WTC11 (cell line): Measurements from ENCODE around the gene MITD1. TPM values are rescaled to one million over a fixed set of nuclear protein-coding genes. Genes with fewer than 3 reads are reported as not detected.

Experiments
- ATAC-seq: fragments of 200-7000 bp; cut with Tn5 transposase; 2 replicates; pipeline ENCODE4 v1.10.0; 2021; ENCODE audit warnings: mild to moderate bottlenecking, moderate library complexity
- CTCF ChIA-PET: fragments of 300-600 bp; sonication (Branson Sonifier 250); formaldehyde crosslinking; loops from one replicate; lab custom pipeline; 2021; ENCODE audit warnings: antibody characterized with exemption; lab: Charles Lee
- POLR2A ChIA-PET: fragments of 350-600 bp; sonication (Branson Sonifier 250); formaldehyde crosslinking; loops from one replicate; lab custom pipeline; 2021; ENCODE audit warnings: antibody characterized with exemption; lab: Charles Lee
- DNase-seq: peaks from one replicate; pipeline ENCODE4 v3.0.0; 2021; ENCODE audit warnings: low spot score
- H3K27ac Mint-ChIP-seq: 2 replicates; pipeline ENCODE4 v1.8.0; 2021; ENCODE audit warnings: mixed read lengths
- H3K27me3 Mint-ChIP-seq: 2 replicates; pipeline ENCODE4 v1.8.0; 2021; ENCODE audit warnings: low read depth, mild to moderate bottlenecking, moderate library complexity, mixed read lengths
- H3K36me3 Mint-ChIP-seq: 2 replicates; pipeline ENCODE4 v1.8.0; 2021; ENCODE audit warnings: mixed read lengths
- H3K4me1 Mint-ChIP-seq: 2 replicates; pipeline ENCODE4 v1.8.0; 2022; ENCODE audit warnings: mixed read lengths
- H3K4me3 Mint-ChIP-seq: 2 replicates; pipeline ENCODE4 v1.8.0; 2021; ENCODE audit warnings: mild to moderate bottlenecking, moderate library complexity, mixed read lengths
- H3K9me3 Mint-ChIP-seq: 2 replicates; pipeline ENCODE4 v1.8.0; 2021; ENCODE audit warnings: mixed read lengths
- ATF3 ChIP-seq: sonication (generic); formaldehyde crosslinking; conservative IDR thresholded peaks from 2 replicates; pipeline ENCODE4 v1.8.1; 2022; ENCODE audit warnings: mild to moderate bottlenecking, missing genetic modification reagents
- CDX4 ChIP-seq: fragments of 250-450 bp; sonication (Bioruptor Pico); IDR thresholded peaks from 2 replicates; pipeline ENCODE4 v1.9.0; 2021; ENCODE audit warnings: moderate library complexity, mild to moderate bottlenecking, inconsistent platforms, borderline replicate concordance
- CTCF ChIP-seq: fragments of 200-600 bp; IDR thresholded peaks from 2 replicates; pipeline ENCODE4 v1.8.0; 2022; ENCODE audit warnings: antibody characterized with exemption
- E2F5 ChIP-seq: sonication (generic); formaldehyde crosslinking; IDR thresholded peaks from 2 replicates; pipeline ENCODE4 v1.8.1; 2022; ENCODE audit warnings: mild to moderate bottlenecking, moderate library complexity, missing genetic modification reagents
- EMX1 ChIP-seq: fragments of 250-450 bp; sonication (Bioruptor Pico); IDR thresholded peaks from 2 replicates; pipeline ENCODE4 v1.8.0; 2021; ENCODE audit warnings: mild to moderate bottlenecking
- IRF1 ChIP-seq: sonication (generic); formaldehyde crosslinking; IDR thresholded peaks from 2 replicates; pipeline ENCODE4 v1.8.0; 2023; ENCODE audit warnings: missing genetic modification reagents
- NFATC4 ChIP-seq: fragments of 250-450 bp; sonication (Bioruptor Pico); IDR thresholded peaks from 2 replicates; pipeline ENCODE4 v1.9.0; 2021; ENCODE audit warnings: mild to moderate bottlenecking
- NFE2L1 ChIP-seq: sonication (generic); formaldehyde crosslinking; IDR thresholded peaks from 2 replicates; pipeline ENCODE4 v1.8.1; 2023; ENCODE audit warnings: missing genetic modification reagents
- TEAD1 ChIP-seq: sonication (generic); formaldehyde crosslinking; IDR thresholded peaks from 2 replicates; pipeline ENCODE4 v1.8.0; 2022; ENCODE audit warnings: mild to moderate bottlenecking, missing genetic modification reagents
- TEAD4 ChIP-seq: sonication (generic); formaldehyde crosslinking; IDR thresholded peaks from 2 replicates; pipeline ENCODE4 v1.8.0; 2022; ENCODE audit warnings: mild to moderate bottlenecking, missing genetic modification reagents
- ZBTB43 ChIP-seq: sonication (generic); formaldehyde crosslinking; IDR thresholded peaks from 2 replicates; pipeline ENCODE4 v1.8.1; 2023; ENCODE audit warnings: mild to moderate bottlenecking, missing genetic modification reagents
- ZNF263 ChIP-seq: sonication (generic); formaldehyde crosslinking; IDR thresholded peaks from 2 replicates; pipeline ENCODE4 v1.8.1; 2022; ENCODE audit warnings: low read depth, mild to moderate bottlenecking, moderate library complexity, missing genetic modification reagents
- total RNA-seq: library from RNA; stranded (reverse); gene quantifications from 3 replicates; pipeline ENCODE4 v1.2.3, GENCODE V29; 2021
- TF ChIP-seq, protein P1 (sequence below): sonication (generic); formaldehyde crosslinking; IDR thresholded peaks from 2 replicates; pipeline ENCODE4 v1.8.1; 2023; ENCODE audit warnings: mild to moderate bottlenecking, moderate library complexity, missing genetic modification reagents
- TF ChIP-seq, protein P2 (sequence below): fragments of 250-450 bp; sonication (Bioruptor Pico); IDR thresholded peaks from 2 replicates; pipeline ENCODE4 v1.8.0; 2021; ENCODE audit warnings: mild to moderate bottlenecking
- TF ChIP-seq, protein P3 (sequence below): sonication (generic); formaldehyde crosslinking; IDR thresholded peaks from 2 replicates; pipeline ENCODE4 v1.8.0; 2022; ENCODE audit warnings: mild to moderate bottlenecking, missing genetic modification reagents
- TF ChIP-seq, protein P4 (sequence below): sonication (generic); formaldehyde crosslinking; IDR thresholded peaks from 2 replicates; pipeline ENCODE4 v1.8.1; 2023; ENCODE audit warnings: mild to moderate bottlenecking, missing genetic modification reagents
- TF ChIP-seq, protein P5 (sequence below): sonication (generic); formaldehyde crosslinking; IDR thresholded peaks from 2 replicates; pipeline ENCODE4 v1.8.1; 2023; ENCODE audit warnings: mild to moderate bottlenecking, missing genetic modification reagents, borderline replicate concordance

The MITD1 gene
- total RNA-seq, 1 experiment from 2014 or later, result 33.1 TPM

- peaks cover 14% of the 10 kb centered on the region for H3K9me3 Mint-ChIP-seq
- CTCF ChIA-PET, result no interaction called here
- no peak for TF ChIP-seq IRF1
- TF ChIP-seq, protein P1, sequence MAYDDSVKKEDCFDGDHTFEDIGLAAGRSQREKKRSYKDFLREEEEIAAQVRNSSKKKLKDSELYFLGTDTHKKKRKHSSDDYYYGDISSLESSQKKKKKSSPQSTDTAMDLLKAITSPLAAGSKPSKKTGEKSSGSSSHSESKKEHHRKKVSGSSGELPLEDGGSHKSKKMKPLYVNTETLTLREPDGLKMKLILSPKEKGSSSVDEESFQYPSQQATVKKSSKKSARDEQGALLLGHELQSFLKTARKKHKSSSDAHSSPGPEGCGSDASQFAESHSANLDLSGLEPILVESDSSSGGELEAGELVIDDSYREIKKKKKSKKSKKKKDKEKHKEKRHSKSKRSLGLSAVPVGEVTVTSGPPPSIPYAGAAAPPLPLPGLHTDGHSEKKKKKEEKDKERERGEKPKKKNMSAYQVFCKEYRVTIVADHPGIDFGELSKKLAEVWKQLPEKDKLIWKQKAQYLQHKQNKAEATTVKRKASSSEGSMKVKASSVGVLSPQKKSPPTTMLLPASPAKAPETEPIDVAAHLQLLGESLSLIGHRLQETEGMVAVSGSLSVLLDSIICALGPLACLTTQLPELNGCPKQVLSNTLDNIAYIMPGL (CRISPR knock-in tag), result no peak
- TF ChIP-seq CTCF, result no peak
- TF ChIP-seq, protein P2, sequence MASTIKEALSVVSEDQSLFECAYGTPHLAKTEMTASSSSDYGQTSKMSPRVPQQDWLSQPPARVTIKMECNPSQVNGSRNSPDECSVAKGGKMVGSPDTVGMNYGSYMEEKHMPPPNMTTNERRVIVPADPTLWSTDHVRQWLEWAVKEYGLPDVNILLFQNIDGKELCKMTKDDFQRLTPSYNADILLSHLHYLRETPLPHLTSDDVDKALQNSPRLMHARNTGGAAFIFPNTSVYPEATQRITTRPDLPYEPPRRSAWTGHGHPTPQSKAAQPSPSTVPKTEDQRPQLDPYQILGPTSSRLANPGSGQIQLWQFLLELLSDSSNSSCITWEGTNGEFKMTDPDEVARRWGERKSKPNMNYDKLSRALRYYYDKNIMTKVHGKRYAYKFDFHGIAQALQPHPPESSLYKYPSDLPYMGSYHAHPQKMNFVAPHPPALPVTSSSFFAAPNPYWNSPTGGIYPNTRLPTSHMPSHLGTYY (CRISPR knock-in tag), result no peak
- TF ChIP-seq TEAD4 (CRISPR knock-in tag), result no peak
- TF ChIP-seq ZBTB43 (CRISPR knock-in tag), result no peak
- TF ChIP-seq, protein P3, sequence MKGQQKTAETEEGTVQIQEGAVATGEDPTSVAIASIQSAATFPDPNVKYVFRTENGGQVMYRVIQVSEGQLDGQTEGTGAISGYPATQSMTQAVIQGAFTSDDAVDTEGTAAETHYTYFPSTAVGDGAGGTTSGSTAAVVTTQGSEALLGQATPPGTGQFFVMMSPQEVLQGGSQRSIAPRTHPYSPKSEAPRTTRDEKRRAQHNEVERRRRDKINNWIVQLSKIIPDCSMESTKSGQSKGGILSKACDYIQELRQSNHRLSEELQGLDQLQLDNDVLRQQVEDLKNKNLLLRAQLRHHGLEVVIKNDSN (CRISPR knock-in tag), result no peak
- TF ChIP-seq NFATC4 (CRISPR knock-in tag), result no peak
- TF ChIP-seq CDX4, result no peak
- TF ChIP-seq ZNF263 (CRISPR knock-in tag), result no peak
- no peak for TF ChIP-seq E2F5 (CRISPR knock-in tag)
- TF ChIP-seq, all 79 proteins: peak for 0
These were observed 37.2 kb upstream of the MITD1 start for GRCh38 chr2:99217929-99218501.

DNA sequence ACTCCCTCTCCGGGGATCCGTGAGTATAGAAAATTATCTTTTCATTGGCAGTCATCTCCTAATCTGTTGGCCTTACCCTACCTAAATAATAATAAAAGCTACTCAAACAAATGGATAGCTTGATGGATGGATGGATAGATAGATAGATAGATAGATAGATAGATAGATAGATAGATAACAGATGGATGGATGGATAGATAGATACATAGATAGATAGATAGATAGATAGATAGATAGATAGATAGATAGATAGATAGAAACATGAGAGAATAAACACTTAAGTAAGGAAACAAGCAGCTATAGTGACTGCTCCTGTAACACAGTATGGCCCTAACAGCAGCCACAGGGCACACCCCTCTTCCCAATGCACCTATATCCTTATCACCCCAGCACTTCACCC is 35.2 kb upstream of the MITD1 start:
- no peaks in the 10 kb centered on the region; the same call in 1 of the 2 replicates for H3K27me3 Mint-ChIP-seq
- no peaks in the 10 kb centered on the region for H3K4me1 Mint-ChIP-seq
- no peaks in the 10 kb centered on the region for H3K36me3 Mint-ChIP-seq
- ATAC-seq, result no peak
- ChIA-PET CTCF (no interaction called here), POLR2A (no interaction called here)
- no peak overlapping the region for H3K4me3 Mint-ChIP-seq
- peaks cover 16% of the 10 kb centered on the region for H3K9me3 Mint-ChIP-seq
- no peak for DNase-seq
- no peak overlapping the region for H3K27ac Mint-ChIP-seq
- TF ChIP-seq E2F5 (CRISPR knock-in tag) (no peak), NFE2L1 (CRISPR knock-in tag) (no peak), EMX1 (CRISPR knock-in tag) (no peak), TEAD1 (CRISPR knock-in tag) (no peak), ATF3 (CRISPR knock-in tag) (no peak)
- TF ChIP-seq, protein P4, sequence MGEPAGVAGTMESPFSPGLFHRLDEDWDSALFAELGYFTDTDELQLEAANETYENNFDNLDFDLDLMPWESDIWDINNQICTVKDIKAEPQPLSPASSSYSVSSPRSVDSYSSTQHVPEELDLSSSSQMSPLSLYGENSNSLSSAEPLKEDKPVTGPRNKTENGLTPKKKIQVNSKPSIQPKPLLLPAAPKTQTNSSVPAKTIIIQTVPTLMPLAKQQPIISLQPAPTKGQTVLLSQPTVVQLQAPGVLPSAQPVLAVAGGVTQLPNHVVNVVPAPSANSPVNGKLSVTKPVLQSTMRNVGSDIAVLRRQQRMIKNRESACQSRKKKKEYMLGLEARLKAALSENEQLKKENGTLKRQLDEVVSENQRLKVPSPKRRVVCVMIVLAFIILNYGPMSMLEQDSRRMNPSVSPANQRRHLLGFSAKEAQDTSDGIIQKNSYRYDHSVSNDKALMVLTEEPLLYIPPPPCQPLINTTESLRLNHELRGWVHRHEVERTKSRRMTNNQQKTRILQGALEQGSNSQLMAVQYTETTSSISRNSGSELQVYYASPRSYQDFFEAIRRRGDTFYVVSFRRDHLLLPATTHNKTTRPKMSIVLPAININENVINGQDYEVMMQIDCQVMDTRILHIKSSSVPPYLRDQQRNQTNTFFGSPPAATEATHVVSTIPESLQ (CRISPR knock-in tag), result no peak
- TF ChIP-seq, protein P5, sequence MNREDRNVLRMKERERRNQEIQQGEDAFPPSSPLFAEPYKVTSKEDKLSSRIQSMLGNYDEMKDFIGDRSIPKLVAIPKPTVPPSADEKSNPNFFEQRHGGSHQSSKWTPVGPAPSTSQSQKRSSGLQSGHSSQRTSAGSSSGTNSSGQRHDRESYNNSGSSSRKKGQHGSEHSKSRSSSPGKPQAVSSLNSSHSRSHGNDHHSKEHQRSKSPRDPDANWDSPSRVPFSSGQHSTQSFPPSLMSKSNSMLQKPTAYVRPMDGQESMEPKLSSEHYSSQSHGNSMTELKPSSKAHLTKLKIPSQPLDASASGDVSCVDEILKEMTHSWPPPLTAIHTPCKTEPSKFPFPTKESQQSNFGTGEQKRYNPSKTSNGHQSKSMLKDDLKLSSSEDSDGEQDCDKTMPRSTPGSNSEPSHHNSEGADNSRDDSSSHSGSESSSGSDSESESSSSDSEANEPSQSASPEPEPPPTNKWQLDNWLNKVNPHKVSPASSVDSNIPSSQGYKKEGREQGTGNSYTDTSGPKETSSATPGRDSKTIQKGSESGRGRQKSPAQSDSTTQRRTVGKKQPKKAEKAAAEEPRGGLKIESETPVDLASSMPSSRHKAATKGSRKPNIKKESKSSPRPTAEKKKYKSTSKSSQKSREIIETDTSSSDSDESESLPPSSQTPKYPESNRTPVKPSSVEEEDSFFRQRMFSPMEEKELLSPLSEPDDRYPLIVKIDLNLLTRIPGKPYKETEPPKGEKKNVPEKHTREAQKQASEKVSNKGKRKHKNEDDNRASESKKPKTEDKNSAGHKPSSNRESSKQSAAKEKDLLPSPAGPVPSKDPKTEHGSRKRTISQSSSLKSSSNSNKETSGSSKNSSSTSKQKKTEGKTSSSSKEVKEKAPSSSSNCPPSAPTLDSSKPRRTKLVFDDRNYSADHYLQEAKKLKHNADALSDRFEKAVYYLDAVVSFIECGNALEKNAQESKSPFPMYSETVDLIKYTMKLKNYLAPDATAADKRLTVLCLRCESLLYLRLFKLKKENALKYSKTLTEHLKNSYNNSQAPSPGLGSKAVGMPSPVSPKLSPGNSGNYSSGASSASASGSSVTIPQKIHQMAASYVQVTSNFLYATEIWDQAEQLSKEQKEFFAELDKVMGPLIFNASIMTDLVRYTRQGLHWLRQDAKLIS, result no peak

More at GRCh38 chr2:99217929-99218501, 37.2 kb upstream of the MITD1 start:
- Mint-ChIP-seq H3K4me3 (no peak overlapping the region), H3K4me1 (no peaks in the 10 kb centered on the region), H3K27ac (no peak overlapping the region), H3K36me3 (no peaks in the 10 kb centered on the region), H3K27me3 (no peaks in the 10 kb centered on the region; the same call in 1 of the 2 replicates)
- POLR2A ChIA-PET, result no interaction called here
- DNase-seq, result no peak
- ATAC-seq, result no peak
